DOHH2 (cell line): ENCODE measurements around the gene SERINC3.

Experiments used
- H3F3A ChIP-seq: fragments of 200-600 bp; sonication (generic), shearing (Covaris generic); 2 replicates; pipeline ENCODE4 v1.6.0; 2016; ENCODE audit warnings: antibody characterized with exemption, mild to moderate bottlenecking; ENCODE audit not compliant: control insufficient read depth, insufficient read depth
- H3K27ac ChIP-seq: fragments of 200-600 bp; sonication (generic); 2 replicates; pipeline ENCODE4 v1.5.1; 2014; ENCODE audit warnings: low read depth, mild to moderate bottlenecking, low read length, moderate library complexity
- H3K27me3 ChIP-seq: fragments of 200-600 bp; sonication (generic); 2 replicates; pipeline ENCODE4 v1.6.1; 2014; ENCODE audit warnings: mild to moderate bottlenecking, low read length, mixed read lengths; ENCODE audit not compliant: control insufficient read depth
- H3K36me3 ChIP-seq: fragments of 200-600 bp; sonication (generic); 2 replicates; pipeline ENCODE4 v1.6.1; 2014; ENCODE audit warnings: mild to moderate bottlenecking, low read length, moderate library complexity, mixed read lengths; ENCODE audit not compliant: control insufficient read depth
- H3K4me1 ChIP-seq: fragments of 200-600 bp; sonication (generic); 2 replicates; pipeline ENCODE4 v1.6.1; 2014; ENCODE audit warnings: mild to moderate bottlenecking, low read length, mixed read lengths; ENCODE audit not compliant: control insufficient read depth
- H3K4me2 ChIP-seq: fragments of 200-600 bp; sonication (generic); 2 replicates; pipeline ENCODE4 v1.6.0; 2014; ENCODE audit warnings: mild to moderate bottlenecking, low read length, moderate library complexity
- H3K4me3 ChIP-seq: fragments of 200-600 bp; sonication (generic); 2 replicates; pipeline ENCODE4 v1.5.1; 2014; ENCODE audit warnings: mild to moderate bottlenecking, low read length, mixed read lengths
- H3K79me2 ChIP-seq: fragments of 200-600 bp; sonication (generic); 2 replicates; pipeline ENCODE4 v1.6.1; 2014; ENCODE audit warnings: mild to moderate bottlenecking, low read length, mixed read lengths; ENCODE audit not compliant: control insufficient read depth
- H3K9me2 ChIP-seq: fragments of 200-600 bp; sonication (generic); replicated peaks from 2 replicates; pipeline ENCODE4 v1.6.1; 2014; ENCODE audit warnings: mild to moderate bottlenecking, low read length, mixed read lengths; ENCODE audit not compliant: control insufficient read depth
- H3K9me3 ChIP-seq: fragments of 200-600 bp; sonication (generic); 2 replicates; pipeline ENCODE4 v1.6.1; 2014; ENCODE audit warnings: antibody characterized with exemption, low read length, mixed read lengths; ENCODE audit not compliant: control insufficient read depth, insufficient read depth
- H4K20me1 ChIP-seq: fragments of 200-600 bp; sonication (generic); 2 replicates; pipeline ENCODE4 v1.6.0; 2014; ENCODE audit warnings: low read depth, mild to moderate bottlenecking, antibody characterized with exemption, low read length, moderate library complexity; ENCODE audit not compliant: control insufficient read depth, insufficient read depth
- CTCF ChIP-seq: fragments of 200-600 bp; sonication (generic); IDR thresholded peaks from one replicate; pipeline ENCODE4 v1.5.1; 2014; ENCODE audit warnings: antibody characterized with exemption, mild to moderate bottlenecking, low read depth, low read length; ENCODE audit not compliant: poor library complexity, severe bottlenecking
- EZH2phosphoT487 ChIP-seq: fragments of 200-600 bp; sonication (generic); IDR thresholded peaks from 2 replicates; pipeline ENCODE4 v1.6.1; 2017; ENCODE audit warnings: borderline replicate concordance, mild to moderate bottlenecking, antibody characterized with exemption, low read length, moderate library complexity, mixed read lengths

Gene SERINC3

DNA sequence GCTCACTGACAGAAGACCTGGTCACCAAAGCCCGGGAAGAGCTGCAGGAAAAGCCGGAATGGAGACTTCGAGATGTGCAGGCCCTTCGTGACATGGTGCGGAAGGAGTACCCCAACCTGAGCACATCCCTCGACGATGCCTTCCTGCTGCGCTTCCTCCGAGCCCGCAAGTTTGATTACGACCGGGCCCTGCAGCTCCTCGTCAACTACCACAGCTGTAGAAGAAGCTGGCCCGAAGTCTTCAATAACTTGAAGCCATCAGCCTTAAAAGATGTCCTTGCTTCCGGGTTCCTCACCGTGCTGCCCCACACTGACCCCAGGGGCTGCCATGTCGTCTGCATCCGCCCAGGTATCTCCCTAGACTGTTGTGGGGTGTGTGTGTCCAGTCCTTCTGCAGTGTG lies 41.8 kb downstream of the SERINC3 start:
- H3K4me2 ChIP-seq = peak overlapping the region; percentile 43
- H3K36me3 ChIP-seq = peaks cover 42% of the 10 kb centered on the region
- no peaks in the 10 kb centered on the region for H3K9me3 ChIP-seq
- peaks cover 27% of the 10 kb centered on the region for H3K4me1 ChIP-seq
- H3K79me2 ChIP-seq = peaks cover 21% of the 10 kb centered on the region
- H3K27ac ChIP-seq = no peak overlapping the region
- H3K27me3 ChIP-seq = no peaks in the 10 kb centered on the region
- H4K20me1 ChIP-seq = no peaks in the 10 kb centered on the region
- H3K4me3 ChIP-seq = no peak overlapping the region
- H3F3A ChIP-seq = peaks cover 6% of the 10 kb centered on the region; the same call in 1 of the 2 replicates
- TF ChIP-seq EZH2phosphoT487 = no peak
- TF ChIP-seq CTCF = no peak
- H3K9me2 ChIP-seq = no peaks in the 10 kb centered on the region

- no peaks in the 10 kb centered on the region for H3K9me3 ChIP-seq
- peaks cover 9% of the 10 kb centered on the region for H3F3A ChIP-seq
- H3K4me1 ChIP-seq = peaks cover 29% of the 10 kb centered on the region
- no peak overlapping the region for H3K27ac ChIP-seq
- no peaks in the 10 kb centered on the region for H3K27me3 ChIP-seq
- 0 out of 2 replicates have a peak overlapping the region, but pooled peaks have one; percentile 8 for H3K4me3 ChIP-seq
- H4K20me1 ChIP-seq = no peaks in the 10 kb centered on the region
- TF ChIP-seq EZH2phosphoT487 (no peak), CTCF (no peak)
- no peaks in the 10 kb centered on the region for H3K9me2 ChIP-seq
- H3K4me2 ChIP-seq = peak overlapping the region; percentile 43
- peaks cover 21% of the 10 kb centered on the region for H3K79me2 ChIP-seq
- peaks cover 42% of the 10 kb centered on the region for H3K36me3 ChIP-seq
These were observed 42.2 kb downstream of the SERINC3 start for GRCh38 chr20:44479643-44480042.

DNA sequence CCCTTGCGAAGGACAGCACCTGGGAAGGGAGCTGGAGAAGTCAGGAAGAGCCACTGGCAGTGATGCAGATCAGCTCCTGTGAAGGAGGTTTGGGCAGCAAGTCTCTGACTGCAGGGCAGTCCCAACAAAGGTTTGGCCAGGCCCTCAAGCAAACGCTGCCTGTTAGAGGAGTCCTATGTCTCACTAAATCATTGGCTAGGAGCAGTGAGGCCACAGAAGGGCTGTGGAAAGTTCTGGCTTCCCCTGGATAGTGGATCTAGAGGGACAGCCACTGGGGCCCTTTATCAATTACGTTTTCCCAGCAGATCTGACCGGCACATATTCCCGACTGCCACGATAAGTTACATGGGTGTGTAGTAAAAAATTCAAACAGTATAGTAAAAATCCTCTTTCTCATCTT lies 43.7 kb downstream of the SERINC3 start:
- peaks cover 13% of the 10 kb centered on the region for H3F3A ChIP-seq
- no peak overlapping the region for H3K4me3 ChIP-seq
- H3K4me1 ChIP-seq = peaks cover 29% of the 10 kb centered on the region
- H3K9me2 ChIP-seq = no peaks in the 10 kb centered on the region
- H4K20me1 ChIP-seq = no peaks in the 10 kb centered on the region
- TF ChIP-seq CTCF (no peak), EZH2phosphoT487 (no peak)
- no peaks in the 10 kb centered on the region for H3K27me3 ChIP-seq
- no peak overlapping the region for H3K27ac ChIP-seq
- H3K36me3 ChIP-seq = peaks cover 27% of the 10 kb centered on the region
- H3K4me2 ChIP-seq = no peak overlapping the region
- peaks cover 21% of the 10 kb centered on the region for H3K79me2 ChIP-seq
- H3K9me3 ChIP-seq = no peaks in the 10 kb centered on the region

GRCh38 chr20:44477151-44477550 lies 44.7 kb downstream of the SERINC3 start:
- peak overlapping the region; percentile 94 for H3K4me3 ChIP-seq
- peaks cover 25% of the 10 kb centered on the region for H3K36me3 ChIP-seq
- peaks cover 21% of the 10 kb centered on the region for H3K79me2 ChIP-seq
- no peaks in the 10 kb centered on the region for H3K27me3 ChIP-seq
- peaks cover 13% of the 10 kb centered on the region for H3F3A ChIP-seq
- H3K9me3 ChIP-seq = no peaks in the 10 kb centered on the region
- H3K27ac ChIP-seq = no peak overlapping the region
- peak overlapping the region; percentile 83 for H3K4me2 ChIP-seq
- TF ChIP-seq CTCF (no peak), EZH2phosphoT487 (no peak)
- H3K9me2 ChIP-seq = no peaks in the 10 kb centered on the region
- H3K4me1 ChIP-seq = peaks cover 29% of the 10 kb centered on the region
- no peaks in the 10 kb centered on the region for H4K20me1 ChIP-seq
